HepG2 (cell line): ENCODE results near the gene TRAPPC3. TPM values are rescaled to one million over a fixed set of nuclear protein-coding genes. Genes with fewer than 3 reads are reported as not detected.

Experiments
- CHD2 ChIP-seq: IDR thresholded peaks from 2 replicates; pipeline ENCODE4 v1.6.1; 2011; ENCODE audit warnings: low read depth, low read length, improper control_type of control experiment
- E2F5 ChIP-seq: sonication (generic); formaldehyde crosslinking; conservative IDR thresholded peaks from 2 replicates; pipeline ENCODE4 v1.4.0; 2020; ENCODE audit warnings: missing genetic modification reagents
- HDAC6 ChIP-seq: fragments of 200-600 bp; sonication (generic); IDR thresholded peaks from 2 replicates; pipeline ENCODE4 v1.7.0; 2017; ENCODE audit warnings: mild to moderate bottlenecking, antibody characterized with exemption, low read length, low read depth
- HMGA1 ChIP-seq: sonication (generic); formaldehyde crosslinking; conservative IDR thresholded peaks from 2 replicates; pipeline ENCODE4 v1.4.0; 2020; ENCODE audit warnings: missing genetic modification reagents
- HNF4A ChIP-seq: sonication (generic); formaldehyde crosslinking; IDR thresholded peaks from 2 replicates; pipeline ENCODE4 v1.4.0; 2020; ENCODE audit warnings: missing genetic modification reagents
- KLF12 ChIP-seq: sonication (generic); formaldehyde crosslinking; IDR thresholded peaks from 2 replicates; pipeline ENCODE4 v1.4.0; 2020; ENCODE audit warnings: missing genetic modification reagents, borderline replicate concordance
- MEF2D ChIP-seq: sonication (generic); formaldehyde crosslinking; IDR thresholded peaks from 2 replicates; pipeline ENCODE4 v1.5.1; 2020; ENCODE audit warnings: mild to moderate bottlenecking, missing genetic modification reagents
- MXD4 ChIP-seq: IDR thresholded peaks from 2 replicates; pipeline ENCODE4 v1.6.1; 2016; ENCODE audit warnings: mild to moderate bottlenecking, missing biosample characterization, missing genetic modification reagents
- POLR2AphosphoS2 ChIP-seq: IDR thresholded peaks from 2 replicates; pipeline ENCODE4 v1.6.1; 2011; ENCODE audit warnings: low read depth, low read length, improper control_type of control experiment
- RXRA ChIP-seq: sonication (generic); formaldehyde crosslinking; IDR thresholded peaks from 2 replicates; pipeline ENCODE4 v1.5.1; 2020; ENCODE audit warnings: missing genetic modification reagents
- ZFP36L2 ChIP-seq: sonication (generic); formaldehyde crosslinking; IDR thresholded peaks from 2 replicates; pipeline ENCODE4 v1.4.0; 2020; ENCODE audit warnings: missing genetic modification reagents
- ZNF256 ChIP-seq: sonication (generic); formaldehyde crosslinking; conservative IDR thresholded peaks from 2 replicates; pipeline ENCODE4 v1.4.0; 2020; ENCODE audit warnings: missing genetic modification reagents
- ZNF7 ChIP-seq: IDR thresholded peaks from 2 replicates; pipeline ENCODE4 v1.6.1; 2016; ENCODE audit warnings: missing biosample characterization, missing genetic modification reagents
- ZNF703 ChIP-seq: sonication (generic); formaldehyde crosslinking; IDR thresholded peaks from 2 replicates; pipeline ENCODE4 v1.5.1; 2020; ENCODE audit warnings: missing genetic modification reagents, mild to moderate bottlenecking, moderate library complexity, borderline replicate concordance
- ZNF772 ChIP-seq: sonication (generic); formaldehyde crosslinking; IDR thresholded peaks from 2 replicates; pipeline ENCODE4 v1.5.0; 2020; ENCODE audit warnings: mild to moderate bottlenecking, missing genetic modification reagents
- ZNF792 ChIP-seq: IDR thresholded peaks from 2 replicates; pipeline ENCODE4 v1.6.1; 2016
- ZNF878 ChIP-seq: sonication (generic); formaldehyde crosslinking; IDR thresholded peaks from 2 replicates; pipeline ENCODE4 v1.8.1; 2023; ENCODE audit warnings: mild to moderate bottlenecking, missing genetic modification reagents, moderate library complexity
- ZSCAN25 ChIP-seq: sonication (generic); formaldehyde crosslinking; IDR thresholded peaks from 2 replicates; pipeline ENCODE4 v1.8.0; 2022; ENCODE audit warnings: mild to moderate bottlenecking, missing genetic modification reagents
- polyA plus RNA-seq, 8 experiments: library from polyadenylated mRNA; depleted of rRNA in 3 of 8; stranded (reverse) in 7 of 8; unstranded in 1 of 8; fragments of >200 nt; fragmentation: Illumina TruSeq in 4 of 8; extraction: Trizol in 4 of 8; gene quantifications; 2 replicates each; pipeline versions ENCODE4 v1.2.1 to v1.2.3, GENCODE V29; 2011 to 2016; ENCODE audit warnings: low read depth in 4 of 8, missing spikeins in 1 of 8, mixed read lengths in 1 of 8; ENCODE audit not compliant: insufficient read depth in 1 of 8
- total RNA-seq, 5 experiments: library from RNA; depleted of rRNA; stranded (reverse); fragments of >200 nt; fragmentation: Illumina TruSeq; extraction: Trizol; gene quantifications; 2 replicates each; pipeline ENCODE4 v1.2.3, GENCODE V29; 2016; ENCODE audit warnings: low read depth in 1 of 5
- TF ChIP-seq, protein P1 (sequence below): sonication (generic); formaldehyde crosslinking; IDR thresholded peaks from 2 replicates; pipeline ENCODE4 v1.4.0; 2020; ENCODE audit warnings: mild to moderate bottlenecking, missing genetic modification reagents
- TF ChIP-seq, protein P2 (sequence below): sonication (generic); formaldehyde crosslinking; IDR thresholded peaks from 2 replicates; pipeline ENCODE4 v1.9.0; 2021; ENCODE audit warnings: missing genetic modification reagents, borderline replicate concordance

TRAPPC3 gene
- total and polyA plus RNA-seq, 2 of the 13 experiments (the other 11 are each of a cell fraction or from before 2014, with no cell fraction given) = 53.7 to 62.4 TPM

- TF ChIP-seq KLF12 (CRISPR knock-in tag) (no peak), ZNF703 (CRISPR knock-in tag) (no peak), ZFP36L2 (CRISPR knock-in tag) (no peak), HNF4A (no peak), MEF2D (CRISPR knock-in tag) (no peak; the same call in 1 of the 2 replicates), POLR2AphosphoS2 (no peak), E2F5 (CRISPR knock-in tag) (no peak), ZNF256 (no peak), ZNF7 (CRISPR knock-in tag) (no peak), CHD2 (no peak), ZNF772 (no peak), MXD4 (CRISPR knock-in tag) (peak; percentile 44; the same call in 1 of the 2 replicates), ZNF792 (no peak), ZSCAN25 (CRISPR knock-in tag) (peak; percentile 84), HMGA1 (CRISPR knock-in tag) (no peak), ZNF878 (CRISPR knock-in tag) (0 out of 2 replicates have a peak, but pooled peaks have one; percentile 43), HDAC6 (no peak), RXRA (CRISPR knock-in tag) (0 out of 2 replicates have a peak, but pooled peaks have one; percentile 19)
- TF ChIP-seq, protein P1, sequence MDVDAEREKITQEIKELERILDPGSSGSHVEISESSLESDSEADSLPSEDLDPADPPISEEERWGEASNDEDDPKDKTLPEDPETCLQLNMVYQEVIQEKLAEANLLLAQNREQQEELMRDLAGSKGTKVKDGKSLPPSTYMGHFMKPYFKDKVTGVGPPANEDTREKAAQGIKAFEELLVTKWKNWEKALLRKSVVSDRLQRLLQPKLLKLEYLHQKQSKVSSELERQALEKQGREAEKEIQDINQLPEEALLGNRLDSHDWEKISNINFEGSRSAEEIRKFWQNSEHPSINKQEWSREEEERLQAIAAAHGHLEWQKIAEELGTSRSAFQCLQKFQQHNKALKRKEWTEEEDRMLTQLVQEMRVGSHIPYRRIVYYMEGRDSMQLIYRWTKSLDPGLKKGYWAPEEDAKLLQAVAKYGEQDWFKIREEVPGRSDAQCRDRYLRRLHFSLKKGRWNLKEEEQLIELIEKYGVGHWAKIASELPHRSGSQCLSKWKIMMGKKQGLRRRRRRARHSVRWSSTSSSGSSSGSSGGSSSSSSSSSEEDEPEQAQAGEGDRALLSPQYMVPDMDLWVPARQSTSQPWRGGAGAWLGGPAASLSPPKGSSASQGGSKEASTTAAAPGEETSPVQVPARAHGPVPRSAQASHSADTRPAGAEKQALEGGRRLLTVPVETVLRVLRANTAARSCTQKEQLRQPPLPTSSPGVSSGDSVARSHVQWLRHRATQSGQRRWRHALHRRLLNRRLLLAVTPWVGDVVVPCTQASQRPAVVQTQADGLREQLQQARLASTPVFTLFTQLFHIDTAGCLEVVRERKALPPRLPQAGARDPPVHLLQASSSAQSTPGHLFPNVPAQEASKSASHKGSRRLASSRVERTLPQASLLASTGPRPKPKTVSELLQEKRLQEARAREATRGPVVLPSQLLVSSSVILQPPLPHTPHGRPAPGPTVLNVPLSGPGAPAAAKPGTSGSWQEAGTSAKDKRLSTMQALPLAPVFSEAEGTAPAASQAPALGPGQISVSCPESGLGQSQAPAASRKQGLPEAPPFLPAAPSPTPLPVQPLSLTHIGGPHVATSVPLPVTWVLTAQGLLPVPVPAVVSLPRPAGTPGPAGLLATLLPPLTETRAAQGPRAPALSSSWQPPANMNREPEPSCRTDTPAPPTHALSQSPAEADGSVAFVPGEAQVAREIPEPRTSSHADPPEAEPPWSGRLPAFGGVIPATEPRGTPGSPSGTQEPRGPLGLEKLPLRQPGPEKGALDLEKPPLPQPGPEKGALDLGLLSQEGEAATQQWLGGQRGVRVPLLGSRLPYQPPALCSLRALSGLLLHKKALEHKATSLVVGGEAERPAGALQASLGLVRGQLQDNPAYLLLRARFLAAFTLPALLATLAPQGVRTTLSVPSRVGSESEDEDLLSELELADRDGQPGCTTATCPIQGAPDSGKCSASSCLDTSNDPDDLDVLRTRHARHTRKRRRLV (CRISPR knock-in tag) = no peak
- TF ChIP-seq, protein P2, sequence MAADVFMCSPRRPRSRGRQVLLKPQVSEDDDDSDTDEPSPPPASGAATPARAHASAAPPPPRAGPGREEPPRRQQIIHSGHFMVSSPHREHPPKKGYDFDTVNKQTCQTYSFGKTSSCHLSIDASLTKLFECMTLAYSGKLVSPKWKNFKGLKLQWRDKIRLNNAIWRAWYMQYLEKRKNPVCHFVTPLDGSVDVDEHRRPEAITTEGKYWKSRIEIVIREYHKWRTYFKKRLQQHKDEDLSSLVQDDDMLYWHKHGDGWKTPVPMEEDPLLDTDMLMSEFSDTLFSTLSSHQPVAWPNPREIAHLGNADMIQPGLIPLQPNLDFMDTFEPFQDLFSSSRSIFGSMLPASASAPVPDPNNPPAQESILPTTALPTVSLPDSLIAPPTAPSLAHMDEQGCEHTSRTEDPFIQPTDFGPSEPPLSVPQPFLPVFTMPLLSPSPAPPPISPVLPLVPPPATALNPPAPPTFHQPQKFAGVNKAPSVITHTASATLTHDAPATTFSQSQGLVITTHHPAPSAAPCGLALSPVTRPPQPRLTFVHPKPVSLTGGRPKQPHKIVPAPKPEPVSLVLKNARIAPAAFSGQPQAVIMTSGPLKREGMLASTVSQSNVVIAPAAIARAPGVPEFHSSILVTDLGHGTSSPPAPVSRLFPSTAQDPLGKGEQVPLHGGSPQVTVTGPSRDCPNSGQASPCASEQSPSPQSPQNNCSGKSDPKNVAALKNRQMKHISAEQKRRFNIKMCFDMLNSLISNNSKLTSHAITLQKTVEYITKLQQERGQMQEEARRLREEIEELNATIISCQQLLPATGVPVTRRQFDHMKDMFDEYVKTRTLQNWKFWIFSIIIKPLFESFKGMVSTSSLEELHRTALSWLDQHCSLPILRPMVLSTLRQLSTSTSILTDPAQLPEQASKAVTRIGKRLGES (CRISPR knock-in tag) = no peak
Observed at GRCh38 chr1:36099681-36100341, 49.5 kb downstream of the TRAPPC3 start (continued).
